ENCODE data around the gene SERPINA5. TPM values are rescaled to one million over a fixed set of nuclear protein-coding genes. Genes with fewer than 3 reads are reported as not detected.

Gene SERPINA5
- total RNA-seq, 4 donors from 2014 or later: 0.76 to 4.5 (median 1.9) TPM; not detected in 1

DNA sequence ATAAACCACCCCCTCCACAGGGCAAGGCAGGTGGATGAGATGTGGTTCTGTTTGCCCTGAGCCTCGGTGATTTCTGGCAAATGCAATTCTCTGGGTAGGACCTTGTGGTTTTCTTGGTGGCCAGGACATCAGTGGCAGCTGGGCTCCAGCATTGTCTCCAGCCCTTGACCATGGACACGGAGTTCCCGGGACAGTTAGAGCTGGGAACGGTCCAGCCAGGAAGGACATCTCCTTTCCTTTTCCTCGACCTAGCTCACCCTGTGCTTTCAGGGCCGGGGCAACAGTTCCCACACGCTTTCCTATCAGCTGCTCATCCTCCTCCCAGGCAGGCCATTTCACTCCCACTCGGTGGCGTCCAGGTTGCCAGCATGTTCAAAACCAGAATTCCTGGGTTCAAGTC is 10.8 kb upstream of the SERPINA5 start:
- Histone ChIP-seq H3K27me3 (no peaks in the 10 kb centered on the region), H3K27ac (no peak overlapping the region), H3K4me1 (no peaks in the 10 kb centered on the region), H3K36me3 (no peaks in the 10 kb centered on the region), H3K4me3 (no peak overlapping the region), H3K9me3 (no peaks in the 10 kb centered on the region)
- TF ChIP-seq EP300 (IDR thresholded peaks at IDR 0.05) (no peak), CTCF (IDR thresholded peaks at IDR 0.05) (no peak), POLR2AphosphoS5 (IDR thresholded peaks at IDR 0.05) (no peak), POLR2A (IDR thresholded peaks at IDR 0.05) (no peak)
- 97% methylated on average over 6 of the region's 9 CpGs for WGBS
- no peak for DNase-seq (ENCODE audit: low spot score in 2 of 2)

GRCh38 chr14:94571395-94571794 is 9.8 kb upstream of the SERPINA5 start:
- Histone ChIP-seq H3K27ac (peak overlapping the region; percentile 14), H3K27me3 (no peaks in the 10 kb centered on the region), H3K4me1 (no peaks in the 10 kb centered on the region), H3K4me3 (no peak overlapping the region), H3K9me3 (no peaks in the 10 kb centered on the region), H3K36me3 (no peaks in the 10 kb centered on the region)
- WGBS: 59% methylated on average over 4 of the region's 7 CpGs
- DNase-seq (ENCODE audit: low spot score in 2 of 2): no peak
- no peak for TF ChIP-seq CTCF (IDR thresholded peaks at IDR 0.05)
- TF ChIP-seq EP300 (IDR thresholded peaks at IDR 0.05): no peak
- no peak for TF ChIP-seq POLR2A (IDR thresholded peaks at IDR 0.05)
- TF ChIP-seq POLR2AphosphoS5 (IDR thresholded peaks at IDR 0.05): no peak

DNA sequence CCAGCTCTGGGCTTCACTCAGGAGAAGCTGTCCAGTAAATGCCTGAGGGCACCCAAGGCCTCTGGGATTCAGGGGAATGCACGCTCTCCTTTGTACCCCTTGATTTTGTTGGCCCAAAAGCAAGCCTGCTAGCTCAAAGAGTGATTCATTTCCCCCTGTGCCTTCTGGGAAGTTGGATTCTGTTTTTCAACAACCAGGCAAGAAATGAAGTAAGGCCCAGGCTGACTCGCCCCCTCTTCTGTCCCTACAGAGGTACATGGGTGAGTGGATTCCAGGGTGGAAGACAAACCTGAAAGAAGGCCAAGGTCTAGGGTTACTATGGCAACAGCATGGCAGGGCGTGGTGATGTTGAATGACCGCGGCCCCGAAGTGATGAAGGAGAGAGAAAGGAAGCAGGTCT is 9.3 kb upstream of the SERPINA5 start:
- Histone ChIP-seq H3K4me1 (no peaks in the 10 kb centered on the region), H3K9me3 (no peaks in the 10 kb centered on the region), H3K36me3 (no peaks in the 10 kb centered on the region), H3K4me3 (no peak overlapping the region), H3K27me3 (no peaks in the 10 kb centered on the region), H3K27ac (no peak overlapping the region)
- WGBS: 87% methylated on average over 6 of the region's 6 CpGs
- no peak for TF ChIP-seq EP300 (IDR thresholded peaks at IDR 0.05)
- TF ChIP-seq POLR2A (IDR thresholded peaks at IDR 0.05): no peak
- TF ChIP-seq POLR2AphosphoS5 (IDR thresholded peaks at IDR 0.05): no peak
- TF ChIP-seq CTCF (IDR thresholded peaks at IDR 0.05): no peak
- DNase-seq (ENCODE audit: low spot score in 2 of 2): no peak

DNA sequence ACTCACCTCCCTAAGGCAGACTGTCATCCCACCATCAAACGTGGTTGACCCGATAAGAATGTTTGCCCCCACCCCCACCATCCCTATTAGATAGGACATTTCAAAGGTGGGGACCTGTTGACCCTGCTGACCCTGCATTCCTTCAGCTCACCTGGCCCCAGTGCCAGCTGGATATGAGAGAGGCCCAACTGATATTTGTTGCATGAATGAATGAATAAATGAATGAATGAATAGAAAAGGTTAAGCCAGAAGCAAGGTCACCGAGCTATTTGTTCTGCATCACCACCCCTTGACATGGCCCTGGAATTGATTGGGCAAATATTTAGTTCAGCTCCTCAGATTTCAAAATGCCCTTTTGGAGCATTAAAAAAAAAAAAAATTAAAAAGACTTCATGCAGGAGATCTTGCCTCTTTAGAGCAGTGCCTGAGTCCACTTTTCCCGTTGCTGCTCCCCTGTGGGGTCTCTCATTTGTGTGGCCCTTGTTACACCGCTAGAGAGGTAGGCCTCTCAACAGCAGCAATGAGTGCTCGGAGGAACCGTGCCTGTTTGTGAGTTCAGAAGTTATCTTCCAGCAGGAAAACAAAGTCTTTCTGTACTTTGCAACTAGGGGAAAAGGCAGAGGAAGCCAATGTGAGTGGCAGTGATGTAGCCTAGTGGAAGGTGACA is 8.5 kb upstream of the SERPINA5 start:
- TF ChIP-seq POLR2A (IDR thresholded peaks at IDR 0.05) (no peak), POLR2AphosphoS5 (IDR thresholded peaks at IDR 0.05) (no peak), CTCF (IDR thresholded peaks at IDR 0.05) (no peak), EP300 (IDR thresholded peaks at IDR 0.05) (no peak)
- 81% methylated on average over 7 of the region's 7 CpGs for WGBS

GRCh38 chr14:94573475-94574277 is 7.5 kb upstream of the SERPINA5 start:
- Histone ChIP-seq H3K36me3 (no peaks in the 10 kb centered on the region), H3K9me3 (no peaks in the 10 kb centered on the region), H3K4me3 (no peak overlapping the region), H3K27me3 (no peaks in the 10 kb centered on the region), H3K27ac (no peak overlapping the region), H3K4me1 (no peaks in the 10 kb centered on the region)
- DNase-seq (ENCODE audit: low spot score in 2 of 2): no peak
- no peak for TF ChIP-seq CTCF (IDR thresholded peaks at IDR 0.05)
- TF ChIP-seq POLR2AphosphoS5 (IDR thresholded peaks at IDR 0.05): no peak
- TF ChIP-seq POLR2A (IDR thresholded peaks at IDR 0.05): no peak
- no peak for TF ChIP-seq EP300 (IDR thresholded peaks at IDR 0.05)
- 85% methylated on average over 6 of the region's 6 CpGs for WGBS

More for the DNA sequence above, 8.5 kb upstream of the SERPINA5 start:
- H3K4me1 ChIP-seq: no peaks in the 10 kb centered on the region
- no peak overlapping the region for H3K4me3 ChIP-seq
- H3K27me3 ChIP-seq: no peaks in the 10 kb centered on the region
- no peak for DNase-seq (ENCODE audit: low spot score in 2 of 2)
- no peaks in the 10 kb centered on the region for H3K36me3 ChIP-seq
- no peaks in the 10 kb centered on the region for H3K9me3 ChIP-seq
- H3K27ac ChIP-seq: no peak overlapping the region
